Measurements from ENCODE around the gene STARD5.

Gene STARD5

GRCh38 chr15:81273855-81274254 is 50.1 kb downstream of the STARD5 start:
- DNase-seq = no peak

GRCh38 chr15:81273200-81273599 is 50.7 kb downstream of the STARD5 start:
- DNase-seq = no peak

GRCh38 chr15:81271761-81272644 is 51.9 kb downstream of the STARD5 start:
- no peak for DNase-seq

- DNase-seq = no peak
Observed at GRCh38 chr15:81270781-81271491, 53.0 kb downstream of the STARD5 start.

- DNase-seq = no peak
Observed at GRCh38 chr15:81270188-81270587, 53.8 kb downstream of the STARD5 start.

GRCh38 chr15:81268881-81269601 is 54.9 kb downstream of the STARD5 start:
- no peak for DNase-seq

GRCh38 chr15:81268340-81268739 is 55.6 kb downstream of the STARD5 start:
- no peak for DNase-seq

- peak; percentile 90 to 92 for DNase-seq
Observed at GRCh38 chr15:81265944-81266775, 57.8 kb downstream of the STARD5 start.

GRCh38 chr15:81265256-81265943 is 58.5 kb downstream of the STARD5 start:
- DNase-seq = no peak

- no peak for DNase-seq
Observed at GRCh38 chr15:81264072-81264857, 59.7 kb downstream of the STARD5 start.

- DNase-seq = no peak
Observed at GRCh38 chr15:81263477-81263876, 60.5 kb downstream of the STARD5 start.

GRCh38 chr15:81261172-81261811 is 62.6 kb downstream of the STARD5 start:
- no peak for DNase-seq

- no peak for DNase-seq
Observed at GRCh38 chr15:81259760-81260298, 64.1 kb downstream of the STARD5 start.

Data from stimulated activated CD4-positive, alpha-beta T cell treated with anti-CD3 and anti-CD28 coated beads, Interleukin-2, amount 100 ng/mL, for 24 hours (primary cell).